Caco-2 (cell line): ENCODE results near the gene HBG2. TPM values are rescaled to one million over a fixed set of nuclear protein-coding genes. Genes with fewer than 3 reads are reported as not detected.
"Not testable (repeated sequence)": the region's sequence is repeated elsewhere in the genome, so short reads cannot be mapped to it uniquely, and the experiment has no call there.

Source experiments
- Bru-seq: library from RNA; stranded (reverse); fragments of 400-500 nt; gene quantifications from one replicate; lab custom pipeline; 2021; lab: Mats Ljungman, UMichigan
- BruChase-seq, 2 experiments: library from RNA; stranded (reverse); fragments of 400-500 nt; gene quantifications; one replicate each; lab custom pipeline; 2021; lab: Mats Ljungman, UMichigan
- BruUV-seq: library from RNA; stranded (reverse); fragments of 400-500 nt; replicated peaks from 2 replicates; lab custom pipeline; 2021; lab: Mats Ljungman, UMichigan
- CTCF ChIA-PET: fragments of 300-600 bp; sonication (Branson Sonifier 250); formaldehyde crosslinking; loops from one replicate; lab custom pipeline; 2022; ENCODE audit warnings: antibody characterized with exemption; lab: Charles Lee
- POLR2A ChIA-PET: fragments of 300-600 bp; sonication (Branson Sonifier 250); formaldehyde crosslinking; loops from one replicate; lab custom pipeline; 2022; ENCODE audit warnings: antibody characterized with exemption; lab: Charles Lee
- DNase-seq, 2 experiments: peaks; one replicate each; pipeline versions ENCODE4 v3.0.0 to v3.0.0-alpha.2; 2020 to 2022
- H3K27me3 ChIP-seq: replicated peaks from 2 replicates; pipeline ENCODE4 v1.6.0; 2011; ENCODE audit warnings: low read length; ENCODE audit not compliant: control insufficient read depth, insufficient read depth
- H3K36me3 ChIP-seq: 2 replicates; pipeline ENCODE4 v1.5.1; 2011; ENCODE audit warnings: low read length; ENCODE audit not compliant: control insufficient read depth, insufficient read depth
- H3K4me1 ChIP-seq: fragments of 250-450 bp; sonication (Bioruptor Pico); 2 replicates; pipeline ENCODE4 v1.5.1; 2020; ENCODE audit warnings: mild to moderate bottlenecking
- H3K4me3 ChIP-seq: 2 replicates; pipeline ENCODE4 v1.5.1; 2011; ENCODE audit warnings: low read depth, mild to moderate bottlenecking, control low read depth, low read length
- H3K9me3 ChIP-seq: fragments of 250-450 bp; sonication (Bioruptor Pico); 2 replicates; pipeline ENCODE4 v1.5.1; 2020; ENCODE audit warnings: mild to moderate bottlenecking, moderate library complexity
- H3K27ac Mint-ChIP-seq: one replicate; pipeline ENCODE4 v1.8.0; 2022; ENCODE audit warnings: mixed read lengths; ENCODE audit not compliant: unreplicated experiment
- H3K27me3 Mint-ChIP-seq: one replicate; pipeline ENCODE4 v1.8.0; 2022; ENCODE audit warnings: mixed read lengths; ENCODE audit not compliant: insufficient read depth, unreplicated experiment
- H3K36me3 Mint-ChIP-seq: one replicate; pipeline ENCODE4 v1.8.0; 2022; ENCODE audit warnings: mild to moderate bottlenecking, mixed read lengths; ENCODE audit not compliant: insufficient read depth, unreplicated experiment
- H3K4me1 Mint-ChIP-seq: one replicate; pipeline ENCODE4 v1.8.0; 2022; ENCODE audit warnings: low read depth, mixed read lengths; ENCODE audit not compliant: unreplicated experiment
- H3K4me3 Mint-ChIP-seq: one replicate; pipeline ENCODE4 v1.8.0; 2022; ENCODE audit warnings: mild to moderate bottlenecking, moderate library complexity, mixed read lengths; ENCODE audit not compliant: unreplicated experiment
- H3K9me3 Mint-ChIP-seq: one replicate; pipeline ENCODE4 v1.8.0; 2022; ENCODE audit warnings: mixed read lengths; ENCODE audit not compliant: unreplicated experiment
- intact Hi-C: fragments of 100-400 bp; cut with micrococcal nuclease; formaldehyde crosslinking; loops from one replicate; pipeline ENCODE4 v1.10.0; 2022; ENCODE audit not compliant: unreplicated experiment
- long read RNA-seq: library from polyadenylated mRNA; stranded (forward); transcript quantifications from one replicate; pipeline ENCODE4 v2.0.0, GENCODE V29; 2022
- total RNA-seq: library from RNA; stranded (reverse); gene quantifications from 2 replicates; pipeline ENCODE4 v1.2.3, GENCODE V29; 2022
- TF ChIP-seq, protein P1 (sequence below), 2 experiments: fragments of 200-600 bp in 1 of 2; IDR thresholded peaks; 1 replicate in 1 of 2; 2 replicates in 1 of 2; pipeline versions ENCODE4 v1.5.1 to v1.8.0; 2011 to 2022; ENCODE audit warnings: antibody characterized with exemption in 1 of 2, control low read depth in 1 of 2, inconsistent platforms in 1 of 2, low read depth in 1 of 2, low read length in 1 of 2, mild to moderate bottlenecking in 1 of 2, moderate library complexity in 1 of 2; ENCODE audit not compliant: insufficient read depth in 1 of 2, severe bottlenecking in 1 of 2, unreplicated experiment in 1 of 2

HBG2 gene
- not detected in 2 replicates for total RNA-seq
- Bru-seq, nascent RNA, result not detected
- BruChase-seq, experiment 1, labeled RNA remaining after a 2-hour chase, result percentile 34 among the genes with signal in this experiment
- not detected for BruChase-seq, experiment 2, labeled RNA remaining after a 6-hour chase
- long read RNA-seq, result 0 reads

GRCh38 chr11:5254646-5255413, at the start of gene HBG2:
Gene HBG2 (minus strand): TSS chr11:5254781. CDS start chr11:5254728, 53 bp downstream.
- POLR2A ChIA-PET, result not testable (repeated sequence)

GRCh38 chr11:5304046-5304445, 49.5 kb upstream of the HBG2 start:
- no peak for DNase-seq
- no peak overlapping the region for H3K27ac Mint-ChIP-seq
- ChIA-PET POLR2A (no interaction called here), CTCF (no interaction called here)
- H3K4me3 ChIP-seq, result no peak overlapping the region
- H3K4me1 Mint-ChIP-seq, result no peaks in the 10 kb centered on the region
- H3K27me3 Mint-ChIP-seq, result peaks cover 17% of the 10 kb centered on the region
- no peaks in the 10 kb centered on the region for H3K9me3 ChIP-seq
- no peaks in the 10 kb centered on the region for H3K27me3 ChIP-seq
- no peak overlapping the region for H3K4me3 Mint-ChIP-seq
- H3K9me3 Mint-ChIP-seq, result no peaks in the 10 kb centered on the region
- TF ChIP-seq, protein P1, sequence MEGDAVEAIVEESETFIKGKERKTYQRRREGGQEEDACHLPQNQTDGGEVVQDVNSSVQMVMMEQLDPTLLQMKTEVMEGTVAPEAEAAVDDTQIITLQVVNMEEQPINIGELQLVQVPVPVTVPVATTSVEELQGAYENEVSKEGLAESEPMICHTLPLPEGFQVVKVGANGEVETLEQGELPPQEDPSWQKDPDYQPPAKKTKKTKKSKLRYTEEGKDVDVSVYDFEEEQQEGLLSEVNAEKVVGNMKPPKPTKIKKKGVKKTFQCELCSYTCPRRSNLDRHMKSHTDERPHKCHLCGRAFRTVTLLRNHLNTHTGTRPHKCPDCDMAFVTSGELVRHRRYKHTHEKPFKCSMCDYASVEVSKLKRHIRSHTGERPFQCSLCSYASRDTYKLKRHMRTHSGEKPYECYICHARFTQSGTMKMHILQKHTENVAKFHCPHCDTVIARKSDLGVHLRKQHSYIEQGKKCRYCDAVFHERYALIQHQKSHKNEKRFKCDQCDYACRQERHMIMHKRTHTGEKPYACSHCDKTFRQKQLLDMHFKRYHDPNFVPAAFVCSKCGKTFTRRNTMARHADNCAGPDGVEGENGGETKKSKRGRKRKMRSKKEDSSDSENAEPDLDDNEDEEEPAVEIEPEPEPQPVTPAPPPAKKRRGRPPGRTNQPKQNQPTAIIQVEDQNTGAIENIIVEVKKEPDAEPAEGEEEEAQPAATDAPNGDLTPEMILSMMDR (IDR thresholded peaks at IDR 0.05; ENCODE audit: insufficient read depth in 1 of 2, low read depth in 1 of 2, low read length in 1 of 2, severe bottlenecking in 1 of 2, unreplicated experiment in 1 of 2), result no peak
- no peaks in the 10 kb centered on the region for H3K36me3 Mint-ChIP-seq
- intact Hi-C loops, result no loop called here
- H3K4me1 ChIP-seq, result no peaks in the 10 kb centered on the region
- no peaks in the 10 kb centered on the region for H3K36me3 ChIP-seq
- BruUV-seq, result no TSS peak

More at GRCh38 chr11:5254646-5255413, at the start of gene HBG2:
- H3K9me3 Mint-ChIP-seq, H3K36me3 Mint-ChIP-seq, H3K36me3 ChIP-seq, H3K4me3 ChIP-seq, H3K27me3 ChIP-seq, BruUV-seq, CTCF ChIA-PET, H3K4me1 Mint-ChIP-seq, H3K4me1 ChIP-seq, H3K27ac Mint-ChIP-seq, DNase-seq, H3K9me3 ChIP-seq, H3K4me3 Mint-ChIP-seq, intact Hi-C loops: not testable (repeated sequence)
- peaks cover 18% of the 10 kb centered on the region for H3K27me3 Mint-ChIP-seq

GRCh38 chr11:5303626-5304025, 49.0 kb upstream of the HBG2 start:
- intact Hi-C loops, result no loop called here
- no peak overlapping the region for H3K27ac Mint-ChIP-seq

More at GRCh38 chr11:5303626-5304025, 49.0 kb upstream of the HBG2 start:
- no peaks in the 10 kb centered on the region for H3K36me3 Mint-ChIP-seq
- H3K27me3 ChIP-seq, result no peaks in the 10 kb centered on the region
- H3K36me3 ChIP-seq, result no peaks in the 10 kb centered on the region
- H3K4me1 ChIP-seq, result no peaks in the 10 kb centered on the region
- H3K4me3 ChIP-seq, result no peak overlapping the region
- POLR2A ChIA-PET, result no interaction called here
- peaks cover 19% of the 10 kb centered on the region for H3K27me3 Mint-ChIP-seq
- TF ChIP-seq, protein P1 (IDR thresholded peaks at IDR 0.05; ENCODE audit: insufficient read depth in 1 of 2, low read depth in 1 of 2, low read length in 1 of 2, severe bottlenecking in 1 of 2, unreplicated experiment in 1 of 2), result no peak
- CTCF ChIA-PET, result no interaction called here
- H3K4me1 Mint-ChIP-seq, result no peaks in the 10 kb centered on the region
- H3K9me3 ChIP-seq, result no peaks in the 10 kb centered on the region
- no TSS peak for BruUV-seq
- no peak for DNase-seq
- no peaks in the 10 kb centered on the region for H3K9me3 Mint-ChIP-seq
- H3K4me3 Mint-ChIP-seq, result no peak overlapping the region
